K562 (cell line): ENCODE measurements around the gene TBC1D7. TPM values are rescaled to one million over a fixed set of nuclear protein-coding genes. Genes with fewer than 3 reads are reported as not detected.

Experiments
- BCOR ChIP-seq: fragments of 450-650 bp; IDR thresholded peaks from 2 replicates; pipeline ENCODE4 v1.6.1; 2016
- BRD4 ChIP-seq: fragments of 200-600 bp; sonication (generic); IDR thresholded peaks from 2 replicates; pipeline ENCODE4 v1.6.1; 2017; ENCODE audit warnings: inconsistent platforms
- CBFA2T2 ChIP-seq: fragments of 450-650 bp; conservative IDR thresholded peaks from 2 replicates; pipeline ENCODE4 v1.6.1; 2017; ENCODE audit warnings: mild to moderate bottlenecking
- DPF2 ChIP-seq: fragments of 450-650 bp; IDR thresholded peaks from 2 replicates; pipeline ENCODE4 v1.6.1; 2016
- EHMT2 ChIP-seq: fragments of 450-650 bp; IDR thresholded peaks from 2 replicates; pipeline ENCODE4 v1.6.1; 2018; ENCODE audit warnings: antibody characterized with exemption
- ESRRA ChIP-seq: fragments of 450-650 bp; IDR thresholded peaks from 2 replicates; pipeline ENCODE4 v1.6.1; 2014; ENCODE audit warnings: low read depth, mild to moderate bottlenecking, moderate library complexity, borderline replicate concordance
- FOSL1 ChIP-seq: fragments of 200-800 bp; sonication (Bioruptor generic); conservative IDR thresholded peaks from 2 replicates; pipeline ENCODE4 v1.6.1; 2016; ENCODE audit warnings: missing genetic modification characterization, missing compliant biosample characterization
- JUNB ChIP-seq: fragments of 450-650 bp; formaldehyde crosslinking; conservative IDR thresholded peaks from 2 replicates; pipeline ENCODE4 v1.4.0; 2020; ENCODE audit warnings: mild to moderate bottlenecking
- KAT7 ChIP-seq: sonication (generic); formaldehyde crosslinking; IDR thresholded peaks from 2 replicates; pipeline ENCODE4 v1.8.0; 2022; ENCODE audit warnings: missing genetic modification reagents, mild to moderate bottlenecking, borderline replicate concordance
- MAFG ChIP-seq: fragments of 450-650 bp; conservative IDR thresholded peaks from 2 replicates; pipeline ENCODE4 v1.6.1; 2016; ENCODE audit warnings: missing genetic modification characterization, missing compliant biosample characterization
- MAFK ChIP-seq: IDR thresholded peaks from 2 replicates; pipeline ENCODE4 v1.6.1; 2011; ENCODE audit warnings: low read length, improper control_type of control experiment
- MTA3 ChIP-seq: fragments of 450-650 bp; formaldehyde crosslinking; IDR thresholded peaks from 2 replicates; pipeline ENCODE4 v1.6.1; 2017; ENCODE audit warnings: mild to moderate bottlenecking, borderline replicate concordance
- NBN ChIP-seq: fragments of 450-650 bp; IDR thresholded peaks from 2 replicates; pipeline ENCODE4 v1.6.1; 2016; ENCODE audit warnings: low read depth, mild to moderate bottlenecking
- NCOA1 ChIP-seq: fragments of 450-650 bp; IDR thresholded peaks from 2 replicates; pipeline ENCODE4 v1.6.1; 2016; ENCODE audit warnings: low read depth
- NFIX ChIP-seq: fragments of 250-450 bp; sonication (Bioruptor Pico); IDR thresholded peaks from 2 replicates; pipeline ENCODE4 v1.4.0; 2020; ENCODE audit warnings: low read depth, mild to moderate bottlenecking, moderate library complexity
- NUFIP1 ChIP-seq: fragments of 450-650 bp; IDR thresholded peaks from 2 replicates; pipeline ENCODE4 v1.6.1; 2018; ENCODE audit not compliant: partially characterized antibody
- RCOR1 ChIP-seq, 2 experiments: IDR thresholded peaks; 2 replicates each; pipeline ENCODE4 v1.6.1; 2012; ENCODE audit warnings: low read depth in 2 of 2, low read length in 2 of 2, borderline replicate concordance in 1 of 2, improper control_type of control experiment in 1 of 2
- RHOXF2B ChIP-seq: fragments of 250-450 bp; sonication (Bioruptor Pico); conservative IDR thresholded peaks from 2 replicates; pipeline ENCODE4 v1.5.1; 2021
- RNF2 ChIP-seq: sonication (generic); IDR thresholded peaks from 2 replicates; pipeline ENCODE4 v1.6.1; 2016
- TCF7 ChIP-seq: sonication (generic); IDR thresholded peaks from 2 replicates; pipeline ENCODE4 v1.6.1; 2016; ENCODE audit warnings: antibody characterized with exemption, borderline replicate concordance
- TCFL5 ChIP-seq: fragments of 250-450 bp; sonication (Bioruptor Pico); conservative IDR thresholded peaks from 2 replicates; pipeline ENCODE4 v1.6.1; 2021; ENCODE audit warnings: mild to moderate bottlenecking, moderate library complexity, matching md5 sums
- ZBTB26 ChIP-seq: fragments of 450-650 bp; formaldehyde crosslinking; IDR thresholded peaks from 2 replicates; pipeline ENCODE4 v1.4.0; 2022; ENCODE audit warnings: missing genetic modification characterization
- ZFP36 ChIP-seq: fragments of 150-350 bp; IDR thresholded peaks from 2 replicates; pipeline ENCODE4 v1.6.1; 2018; ENCODE audit warnings: low read length, low read depth; ENCODE audit not compliant: partially characterized antibody
- ZNF146 ChIP-seq: IDR thresholded peaks from one replicate; pipeline ENCODE4 v1.6.1; 2018; ENCODE audit warnings: missing compliant biosample characterization; ENCODE audit not compliant: unreplicated experiment
- polyA plus RNA-seq, 8 experiments: library from polyadenylated mRNA; depleted of rRNA in 4 of 8; stranded (reverse) in 5 of 8; unstranded in 3 of 8; fragments of >200 nt; fragmentation: Nextera tagmentation in 2 of 8; fragmentation: Illumina TruSeq in 1 of 8; extraction: Ambion mirVana in 2 of 8; extraction: Trizol in 1 of 8; gene quantifications; 2 replicates each; pipeline versions ENCODE4 v1.2.1 to v1.2.3, GENCODE V29; 2011 to 2014; ENCODE audit warnings: inconsistent platforms in 1 of 8, missing spikeins in 1 of 8
- total RNA-seq, 7 experiments: library from RNA; depleted of rRNA in 6 of 7; stranded (reverse); fragments of >200 nt in 6 of 7; fragmentation: Illumina TruSeq in 2 of 7; extraction: Trizol in 2 of 7; gene quantifications; 2 replicates each; pipeline versions ENCODE4 v1.2.1 to v1.2.3, GENCODE V29; 2011 to 2021; ENCODE audit warnings: low replicate concordance in 1 of 7
- TF ChIP-seq, protein P1 (sequence below): fragments of 250-450 bp; sonication (Bioruptor Pico); IDR thresholded peaks from 2 replicates; pipeline ENCODE4 v1.4.0; 2020

Gene TBC1D7
- total and polyA plus RNA-seq, 9 of the 15 experiments (the other 6 are each of a cell fraction or from before 2014, with no cell fraction given): 49.4 to 107 (median 61.1) TPM

DNA sequence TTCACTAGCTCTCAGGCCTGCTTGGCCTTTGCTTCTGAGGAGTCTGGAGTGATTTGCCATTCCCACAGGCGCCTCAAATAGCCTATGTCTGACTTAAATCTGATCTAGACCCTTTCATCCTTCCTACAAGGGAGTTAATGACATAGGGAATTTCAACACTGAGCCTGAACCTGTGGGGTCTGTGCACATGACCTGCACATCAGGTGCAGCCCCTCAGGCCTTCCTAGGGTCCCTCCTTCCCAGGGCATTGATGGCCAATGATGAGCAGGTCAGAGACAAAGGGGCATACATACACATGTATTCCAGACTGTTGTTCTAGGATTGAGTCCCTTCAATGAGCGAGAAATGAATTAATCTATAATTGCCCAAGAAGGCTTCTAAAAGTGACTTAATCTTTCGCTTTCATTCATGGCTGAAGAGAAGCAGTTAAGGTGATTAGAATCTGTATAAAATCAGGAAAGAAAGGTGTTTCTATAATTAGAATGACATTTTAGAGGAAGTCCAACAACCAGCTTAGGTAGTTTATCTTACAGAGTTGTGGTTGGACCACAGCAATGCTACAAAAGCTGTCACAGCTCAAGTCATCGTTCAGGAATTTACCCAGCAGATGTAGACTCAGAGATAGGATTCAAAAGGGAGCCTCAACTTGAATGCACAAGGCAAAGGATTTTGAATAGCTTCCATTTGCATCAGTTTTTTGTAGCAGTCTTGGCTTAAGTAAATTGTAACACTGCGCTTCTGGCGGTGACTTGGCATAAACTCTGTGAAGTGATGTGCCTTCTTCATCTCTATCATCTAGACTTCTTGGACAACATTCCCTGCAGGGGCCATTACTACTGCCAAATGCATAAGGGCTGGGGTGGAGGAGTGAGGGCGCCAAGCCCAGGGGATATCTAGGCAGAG lies 27.0 kb upstream of the TBC1D7 start (continued):
- TF ChIP-seq KAT7 (CRISPR knock-in tag) (no peak), RHOXF2B (CRISPR knock-in tag) (0 out of 2 replicates have a peak, but pooled peaks have one; percentile 58), CBFA2T2 (peak; percentile 86), BCOR (peak; percentile 76), MAFG (tag) (peak; percentile 87), FOSL1 (tag) (peak; percentile 98), MAFK (peak; percentile 66; the same call in 1 of the 2 replicates), TCF7 (peak; percentile 52; the same call in 1 of the 2 replicates), EHMT2 (peak; percentile 60), MTA3 (peak; percentile 55; the same call in 1 of the 2 replicates), NUFIP1 (no peak), ZBTB26 (CRISPR knock-in tag) (0 out of 2 replicates have a peak, but pooled peaks have one; percentile 66), NFIX (CRISPR knock-in tag) (no peak), JUNB (0 out of 2 replicates have a peak, but pooled peaks have one; percentile 6), NBN (peak; percentile 32; the same call in 1 of the 2 replicates), ZFP36 (peak; percentile 21), TCFL5 (CRISPR knock-in tag) (0 out of 2 replicates have a peak, but pooled peaks have one; percentile 40), BRD4 (peak; percentile 57; the same call in 1 of the 2 replicates), RCOR1 (IDR thresholded peaks at IDR 0.05; ENCODE audit: borderline replicate concordance in 1 of 2, low read depth in 2 of 2, low read length in 2 of 2) (peak; percentile 87 to 98; a peak in 3 of 4 replicates), RNF2 (peak; percentile 93), NCOA1 (peak; percentile 81), ESRRA (peak; percentile 91; the same call in 1 of the 2 replicates), DPF2 (peak; percentile 91), ZNF146 (CRISPR knock-in tag) (no peak)
- TF ChIP-seq, protein P1, sequence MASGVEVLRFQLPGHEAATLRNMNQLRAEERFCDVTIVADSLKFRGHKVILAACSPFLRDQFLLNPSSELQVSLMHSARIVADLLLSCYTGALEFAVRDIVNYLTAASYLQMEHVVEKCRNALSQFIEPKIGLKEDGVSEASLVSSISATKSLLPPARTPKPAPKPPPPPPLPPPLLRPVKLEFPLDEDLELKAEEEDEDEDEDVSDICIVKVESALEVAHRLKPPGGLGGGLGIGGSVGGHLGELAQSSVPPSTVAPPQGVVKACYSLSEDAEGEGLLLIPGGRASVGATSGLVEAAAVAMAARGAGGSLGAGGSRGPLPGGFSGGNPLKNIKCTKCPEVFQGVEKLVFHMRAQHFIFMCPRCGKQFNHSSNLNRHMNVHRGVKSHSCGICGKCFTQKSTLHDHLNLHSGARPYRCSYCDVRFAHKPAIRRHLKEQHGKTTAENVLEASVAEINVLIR (CRISPR knock-in tag): 0 out of 2 replicates have a peak, but pooled peaks have one; percentile 26
